K562 (cell line): ENCODE measurements around the gene NUP133. TPM values are rescaled to one million over a fixed set of nuclear protein-coding genes. Genes with fewer than 3 reads are reported as not detected.
A peak's percentile ranks its signal among the peaks of the same experiment; 100 is the strongest.

ENCODE experiments used
- ATAC-seq: fragments of 200-7000 bp; cut with Tn5 transposase; 3 replicates; pipeline ENCODE4 v1.9.1; 2020; ENCODE audit warnings: moderate library complexity
- BruUV-seq: library from RNA; stranded (reverse); fragments of 400-500 nt; replicated peaks from 2 replicates; lab custom pipeline; 2021; lab: Mats Ljungman, UMichigan
- CTCF ChIA-PET: fragments of 300-600 bp; formaldehyde crosslinking; extraction: SDS; loops from one replicate; lab custom pipeline; 2021; ENCODE audit warnings: low intra/inter-chr PET ratio; lab: Yijun Ruan, JAX
- POLR2A ChIA-PET: fragments of 300-600, 350-650 bp; sonication (Branson Sonifier 250); formaldehyde crosslinking; extraction: SDS; loops from one replicate; lab custom pipeline; 2021; ENCODE audit warnings: antibody characterized with exemption, inconsistent platforms; lab: Yijun Ruan, JAX
- DNase-seq, 4 experiments: peaks; one replicate each; pipeline versions ENCODE4 v3.0.0 to v3.0.0-alpha.2; 2011 to 2018; ENCODE audit warnings: low spot score in 3 of 4, mixed read lengths in 3 of 4; ENCODE audit errors: extremely low read depth in 1 of 4
- FAIRE-seq: peaks from 2 replicates; lab custom pipeline; 2011; peaks lifted over from hg19 to GRCh38; lab: Jason Lieb, UNC
- H2AFZ ChIP-seq: 2 replicates; pipeline ENCODE4 v1.6.0; 2011; ENCODE audit warnings: low read depth, low read length, control low read depth, inconsistent platforms
- H3K27ac ChIP-seq: fragments of 200-600 bp; 3 replicates; pipeline ENCODE4 v1.8.0; 2011; ENCODE audit warnings: low read depth, mild to moderate bottlenecking, control low read depth, inconsistent platforms, low read length, moderate library complexity, mixed read lengths; ENCODE audit errors: extremely low read depth
- H3K27me3 ChIP-seq, 2 experiments: fragments of 300-600 bp in 1 of 2; 2 replicates in 1 of 2; 3 replicates in 1 of 2; pipeline versions ENCODE4 v1.6.0 to v1.8.0; 2011; ENCODE audit warnings: inconsistent platforms in 2 of 2, low read length in 2 of 2, mild to moderate bottlenecking in 1 of 2, mixed read lengths in 1 of 2, moderate library complexity in 1 of 2; ENCODE audit not compliant: control insufficient read depth in 2 of 2, insufficient read depth in 2 of 2
- H3K36me3 ChIP-seq: fragments of 300-600 bp; 3 replicates; pipeline ENCODE4 v1.8.0; 2011; ENCODE audit warnings: mild to moderate bottlenecking, low read length, inconsistent platforms; ENCODE audit not compliant: control insufficient read depth, insufficient read depth
- H3K4me1 ChIP-seq, 2 experiments: fragments of 200-600 bp in 1 of 2; replicated peaks in 1 of 2; 2 replicates in 1 of 2; 3 replicates in 1 of 2; pipeline versions ENCODE4 v1.5.1 to v1.8.0; 2011; ENCODE audit warnings: inconsistent platforms in 2 of 2, low read length in 2 of 2, mild to moderate bottlenecking in 1 of 2, mixed read lengths in 1 of 2, moderate library complexity in 1 of 2; ENCODE audit not compliant: control insufficient read depth in 2 of 2, insufficient read depth in 2 of 2
- H3K4me2 ChIP-seq: 2 replicates; pipeline ENCODE4 v1.6.1; 2011; ENCODE audit warnings: low read length, control low read depth, inconsistent platforms, mixed read lengths; ENCODE audit not compliant: insufficient read depth
- H3K4me3 ChIP-seq: fragments of 200-600 bp; sonication (generic), shearing (Covaris generic); 2 replicates; pipeline ENCODE4 v1.5.1; 2016; ENCODE audit warnings: control low read depth, inconsistent platforms
- H3K79me2 ChIP-seq: fragments of 200-600 bp; 3 replicates; pipeline ENCODE4 v1.8.0; 2011; ENCODE audit warnings: low read length, inconsistent platforms; ENCODE audit not compliant: control insufficient read depth, insufficient read depth
- H3K9ac ChIP-seq, 2 experiments: 2 replicates each; pipeline versions ENCODE4 v1.6.0 to v1.6.1; 2011; ENCODE audit warnings: low read depth in 2 of 2, low read length in 2 of 2, control low read depth in 1 of 2, inconsistent platforms in 1 of 2, mild to moderate bottlenecking in 1 of 2, mixed read lengths in 1 of 2; ENCODE audit not compliant: insufficient read depth in 1 of 2
- H3K9me1 ChIP-seq: one replicate; pipeline ENCODE4 v1.6.0; 2011; ENCODE audit warnings: inconsistent platforms, mild to moderate bottlenecking, low read length, moderate library complexity; ENCODE audit not compliant: control insufficient read depth, insufficient read depth
- H3K9me3 ChIP-seq: replicated peaks from 2 replicates; pipeline ENCODE4 v1.5.1; 2011; ENCODE audit warnings: low read depth, low read length, inconsistent platforms; ENCODE audit not compliant: control insufficient read depth, insufficient read depth
- H4K20me1 ChIP-seq: replicated peaks from 2 replicates; pipeline ENCODE4 v1.6.1; 2011; ENCODE audit warnings: low read length, inconsistent platforms, mixed read lengths; ENCODE audit not compliant: control insufficient read depth, insufficient read depth
- CBFA2T3 ChIP-seq: fragments of 450-650 bp; IDR thresholded peaks from 2 replicates; pipeline ENCODE4 v1.6.1; 2017
- ILF3 ChIP-seq: fragments of 450-650 bp; IDR thresholded peaks from 2 replicates; pipeline ENCODE4 v1.6.1; 2018; ENCODE audit warnings: antibody characterized with exemption, mild to moderate bottlenecking, moderate library complexity, borderline replicate concordance
- KDM4B ChIP-seq, 2 experiments: fragments of 450-650 bp in 1 of 2; sonication (generic) in 1 of 2; IDR thresholded peaks; 2 replicates each; pipeline ENCODE4 v1.6.1; 2016 to 2017; ENCODE audit warnings: borderline replicate concordance in 2 of 2, antibody characterized with exemption in 1 of 2, low read depth in 1 of 2, mild to moderate bottlenecking in 1 of 2
- L3MBTL2 ChIP-seq: fragments of 450-650 bp; IDR thresholded peaks from 2 replicates; pipeline ENCODE4 v1.6.1; 2016; ENCODE audit warnings: mild to moderate bottlenecking, moderate library complexity
- MEF2A ChIP-seq: IDR thresholded peaks from 2 replicates; pipeline ENCODE4 v1.6.1; 2011; ENCODE audit warnings: low read depth, mild to moderate bottlenecking, low read length, moderate library complexity; ENCODE audit not compliant: control insufficient read depth
- SRSF3 ChIP-seq: fragments of 200-400 bp; formaldehyde crosslinking; IDR thresholded peaks from 2 replicates; pipeline ENCODE4 v1.6.1; 2016; ENCODE audit warnings: mild to moderate bottlenecking, low read length, moderate library complexity; ENCODE audit not compliant: insufficient read depth
- ZBTB8A ChIP-seq: fragments of 450-650 bp; IDR thresholded peaks from 2 replicates; pipeline ENCODE4 v1.6.1; 2018; ENCODE audit warnings: mild to moderate bottlenecking, moderate library complexity; ENCODE audit not compliant: partially characterized antibody
- ZNF212 ChIP-seq: fragments of 450-650 bp; formaldehyde crosslinking; IDR thresholded peaks from 2 replicates; pipeline ENCODE4 v1.4.0; 2020; ENCODE audit warnings: mild to moderate bottlenecking
- ZNF274 ChIP-seq: IDR thresholded peaks from 2 replicates; pipeline ENCODE4 v1.6.1; 2011; ENCODE audit warnings: low read depth, mild to moderate bottlenecking, low read length, moderate library complexity, borderline replicate concordance
- WGBS: fragments of 100-300 bp; shearing (Covaris generic); methylation state at CpG from one replicate; pipeline ENCODE4 v1.1.6; 2016; ENCODE audit warnings: low coverage, mixed read lengths; ENCODE audit not compliant: insufficient coverage; ENCODE audit errors: missing lambda C conversion rate; 5-methylcytosine and 5-hydroxymethylcytosine counted together
- in situ Hi-C: fragments of 300-500 bp; cut with MboI; formaldehyde crosslinking; loops from 4 replicates; pipeline ENCODE4 v1.15.0; 2018; ENCODE audit warnings: inconsistent platforms, mixed read lengths
- intact Hi-C: fragments of 100-400 bp; cut with micrococcal nuclease; formaldehyde crosslinking; loops from 2 replicates; pipeline ENCODE4 v1.14.2; 2022
- polyA plus RNA-seq, 8 experiments: library from polyadenylated mRNA; depleted of rRNA in 4 of 8; stranded (reverse) in 5 of 8; unstranded in 3 of 8; fragments of >200 nt; fragmentation: Nextera tagmentation in 2 of 8; fragmentation: Illumina TruSeq in 1 of 8; extraction: Ambion mirVana in 2 of 8; extraction: Trizol in 1 of 8; gene quantifications; 2 replicates each; pipeline versions ENCODE4 v1.2.1 to v1.2.3, GENCODE V29; 2011 to 2014; ENCODE audit warnings: inconsistent platforms in 1 of 8, missing spikeins in 1 of 8
- total RNA-seq, 7 experiments: library from RNA; depleted of rRNA in 6 of 7; stranded (reverse); fragments of >200 nt in 6 of 7; fragmentation: Illumina TruSeq in 2 of 7; extraction: Trizol in 2 of 7; gene quantifications; 2 replicates each; pipeline versions ENCODE4 v1.2.1 to v1.2.3, GENCODE V29; 2011 to 2021; ENCODE audit warnings: low replicate concordance in 1 of 7
- TF ChIP-seq, protein P1 (sequence below): sonication (generic); formaldehyde crosslinking; IDR thresholded peaks from 2 replicates; pipeline ENCODE4 v1.8.1; 2023; ENCODE audit warnings: mild to moderate bottlenecking, missing genetic modification reagents

The NUP133 gene
- total and polyA plus RNA-seq, 9 of the 15 experiments (the other 6 are each of a cell fraction or from before 2014, with no cell fraction given) = 21.7 to 85.1 (median 61.3) TPM

DNA sequence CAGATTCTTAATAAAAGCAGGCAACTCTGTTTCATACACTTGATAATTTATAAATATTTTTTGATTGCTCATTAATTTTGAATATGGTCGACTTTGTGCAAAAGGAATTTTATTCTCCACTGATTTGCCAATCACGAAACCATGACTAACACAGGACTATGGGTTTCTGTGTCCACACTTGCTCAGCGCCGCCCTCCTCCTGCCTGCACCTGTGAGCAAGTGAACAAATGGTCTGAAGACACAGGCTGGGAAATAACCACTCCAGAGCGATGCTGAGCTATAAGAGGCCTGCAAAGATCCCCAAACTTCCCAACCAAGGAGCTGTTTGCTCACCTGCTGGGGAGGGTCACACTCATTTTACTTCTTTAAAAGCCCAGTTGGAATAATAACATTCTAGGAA is 30.8 kb upstream of the NUP133 start:
- H3K9me3 ChIP-seq = no peaks in the 10 kb centered on the region
- TF ChIP-seq L3MBTL2 = no peak
- TF ChIP-seq, all 486 proteins: peak for 0
- no peaks in the 10 kb centered on the region for H3K9me1 ChIP-seq
- H3K9ac ChIP-seq = no peak overlapping the region
- no peaks in the 10 kb centered on the region for H3K27me3 ChIP-seq
- no peak overlapping the region for H3K27ac ChIP-seq
- CTCF ChIA-PET = no interaction called here
- FAIRE-seq (no peak), ATAC-seq (no peak), DNase-seq (no peak)
- no peaks in the 10 kb centered on the region; the same call in 2 of the 3 replicates for H3K79me2 ChIP-seq
- H3K4me1 ChIP-seq = no peaks in the 10 kb centered on the region
- in situ Hi-C loops = no loop called here
- H4K20me1 ChIP-seq = no peaks in the 10 kb centered on the region
- no peak overlapping the region for H2AFZ ChIP-seq
- TSS peak; percentile 11 for BruUV-seq
- POLR2A ChIA-PET = interaction anchor here (0.6 to 1.0 kb wide), 6 partner anchors 18 to 638 kb away, joined by 3 to 6 read pairs (median 4); no protein-coding TSS in a partner anchor
- no peak overlapping the region for H3K4me2 ChIP-seq
- intact Hi-C loops = no loop called here
- H3K4me3 ChIP-seq = no peak overlapping the region
- peaks cover 82% of the 10 kb centered on the region for H3K36me3 ChIP-seq
- WGBS = 81% methylated on average over 5 of the region's 5 CpGs

DNA sequence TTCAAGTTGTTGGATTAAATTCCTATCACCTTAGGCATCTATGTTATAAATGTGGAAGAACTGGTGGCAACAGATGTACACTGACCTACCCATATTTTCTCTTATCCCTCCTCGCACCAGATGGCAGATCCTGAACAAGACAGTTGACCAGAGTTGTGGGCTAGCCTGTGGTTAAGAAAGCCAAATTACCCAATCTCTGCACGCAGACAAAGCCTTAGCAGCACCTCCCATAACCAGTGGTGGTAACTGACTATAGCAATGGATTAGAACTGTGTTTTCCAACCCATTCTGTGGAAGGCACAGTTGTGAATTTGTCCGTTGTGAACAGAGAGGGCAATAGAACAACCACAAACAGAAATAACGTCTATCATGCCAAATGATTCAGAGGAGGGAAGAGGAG is 29.8 kb upstream of the NUP133 start:
- Histone ChIP-seq H3K9ac (no peak overlapping the region), H3K27me3 (no peaks in the 10 kb centered on the region), H3K9me1 (no peaks in the 10 kb centered on the region), H3K79me2 (no peaks in the 10 kb centered on the region; the same call in 2 of the 3 replicates), H4K20me1 (no peaks in the 10 kb centered on the region), H3K4me1 (no peaks in the 10 kb centered on the region), H3K4me3 (no peak overlapping the region), H3K27ac (no peak overlapping the region), H3K4me2 (no peak overlapping the region), H3K36me3 (peaks cover 81% of the 10 kb centered on the region), H2AFZ (no peak overlapping the region), H3K9me3 (no peaks in the 10 kb centered on the region)
- TF ChIP-seq, protein P1, sequence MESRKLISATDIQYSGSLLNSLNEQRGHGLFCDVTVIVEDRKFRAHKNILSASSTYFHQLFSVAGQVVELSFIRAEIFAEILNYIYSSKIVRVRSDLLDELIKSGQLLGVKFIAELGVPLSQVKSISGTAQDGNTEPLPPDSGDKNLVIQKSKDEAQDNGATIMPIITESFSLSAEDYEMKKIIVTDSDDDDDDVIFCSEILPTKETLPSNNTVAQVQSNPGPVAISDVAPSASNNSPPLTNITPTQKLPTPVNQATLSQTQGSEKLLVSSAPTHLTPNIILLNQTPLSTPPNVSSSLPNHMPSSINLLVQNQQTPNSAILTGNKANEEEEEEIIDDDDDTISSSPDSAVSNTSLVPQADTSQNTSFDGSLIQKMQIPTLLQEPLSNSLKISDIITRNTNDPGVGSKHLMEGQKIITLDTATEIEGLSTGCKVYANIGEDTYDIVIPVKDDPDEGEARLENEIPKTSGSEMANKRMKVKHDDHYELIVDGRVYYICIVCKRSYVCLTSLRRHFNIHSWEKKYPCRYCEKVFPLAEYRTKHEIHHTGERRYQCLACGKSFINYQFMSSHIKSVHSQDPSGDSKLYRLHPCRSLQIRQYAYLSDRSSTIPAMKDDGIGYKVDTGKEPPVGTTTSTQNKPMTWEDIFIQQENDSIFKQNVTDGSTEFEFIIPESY (CRISPR knock-in tag) = no peak
- no peak for TF ChIP-seq ZNF212 (CRISPR knock-in tag)
- TF ChIP-seq MEF2A = no peak
- no peak for TF ChIP-seq SRSF3
- TF ChIP-seq ILF3 = no peak
- TF ChIP-seq KDM4B (IDR thresholded peaks at IDR 0.05; ENCODE audit: borderline replicate concordance in 2 of 2, low read depth in 1 of 2) = no peak
- no peak for TF ChIP-seq CBFA2T3
- no peak for TF ChIP-seq ZNF274
- no peak for TF ChIP-seq ZBTB8A
- ChIA-PET CTCF (no interaction called here), POLR2A (interaction anchor here (0.8 kb wide), 1 partner anchor 36 kb away, joined by 4 read pairs; no protein-coding TSS in a partner anchor)
- FAIRE-seq (no peak), ATAC-seq (no peak), DNase-seq (no peak)
- no TSS peak for BruUV-seq
- WGBS = 69% methylated on average over 4 of the region's 4 CpGs
- intact Hi-C loops = no loop called here
- in situ Hi-C loops = no loop called here
